HepG2 (cell line): ENCODE data around the gene DTYMK. TPM values are rescaled to one million over a fixed set of nuclear protein-coding genes. Genes with fewer than 3 reads are reported as not detected.

Experiments used
- ATAC-seq: fragments of 200-7000 bp; cut with Tn5 transposase; 3 replicates; pipeline ENCODE4 v1.9.1; 2020; ENCODE audit warnings: mild to moderate bottlenecking, moderate library complexity
- BruUV-seq: library from RNA; stranded (reverse); fragments of 400-500 nt; replicated peaks from 2 replicates; lab custom pipeline; 2021; lab: Mats Ljungman, UMichigan
- CTCF ChIA-PET: fragments of 300-600 bp; formaldehyde crosslinking; extraction: SDS; loops from one replicate; lab custom pipeline; 2021; ENCODE audit warnings: low total read pairs, inconsistent platforms, low intra/inter-chr PET ratio; lab: Yijun Ruan, JAX
- POLR2A ChIA-PET: fragments of 350-600 bp; sonication (Branson Sonifier 250); formaldehyde crosslinking; loops from one replicate; lab custom pipeline; 2020; ENCODE audit warnings: antibody characterized with exemption, inconsistent platforms; lab: Yijun Ruan, JAX
- DNase-seq: peaks from one replicate; pipeline ENCODE4 v3.0.0-alpha.2; 2015; ENCODE audit warnings: low spot score
- FAIRE-seq: peaks from 3 replicates; lab custom pipeline; 2011; peaks lifted over from hg19 to GRCh38; lab: Jason Lieb, UNC
- H2AFZ ChIP-seq: one replicate; pipeline ENCODE4 v1.6.1; 2011; ENCODE audit warnings: low read length, inconsistent platforms
- H3K27ac ChIP-seq: fragments of 300-600 bp; 3 replicates; pipeline ENCODE4 v1.8.0; 2011; ENCODE audit warnings: mixed run types, mild to moderate bottlenecking, mixed read lengths, low read length, inconsistent platforms; ENCODE audit not compliant: insufficient read depth; ENCODE audit errors: extremely low read length
- H3K27me3 ChIP-seq, 2 experiments: fragments of 200-600 bp in 1 of 2; 2 replicates in 1 of 2; 3 replicates in 1 of 2; pipeline versions ENCODE4 v1.6.0 to v1.8.0; 2011; ENCODE audit warnings: low read length in 2 of 2, mild to moderate bottlenecking in 2 of 2, moderate library complexity in 2 of 2, inconsistent platforms in 1 of 2; ENCODE audit not compliant: insufficient read depth in 2 of 2, control insufficient read depth in 1 of 2
- H3K36me3 ChIP-seq, 2 experiments: fragments of 200-600 bp in 1 of 2; replicated peaks in 1 of 2; 2 replicates in 1 of 2; 3 replicates in 1 of 2; pipeline versions ENCODE4 v1.5.1 to v1.8.0; 2011; ENCODE audit warnings: low read length in 2 of 2, inconsistent platforms in 1 of 2; ENCODE audit not compliant: insufficient read depth in 2 of 2, control insufficient read depth in 1 of 2
- H3K4me1 ChIP-seq: 2 replicates; pipeline ENCODE4 v1.5.1; 2012; ENCODE audit warnings: low read length, inconsistent platforms; ENCODE audit not compliant: insufficient read depth
- H3K4me2 ChIP-seq: 2 replicates; pipeline ENCODE4 v1.6.0; 2011; ENCODE audit warnings: low read depth, low read length, inconsistent platforms
- H3K4me3 ChIP-seq, 3 experiments: fragments of 200-600 bp in 1 of 3; sonication (generic), shearing (Covaris generic) in 1 of 3; replicated peaks in 1 of 3; 2 replicates each; pipeline ENCODE4 v1.5.1; 2011 to 2016; ENCODE audit warnings: low read length in 3 of 3, inconsistent platforms in 2 of 3, low read depth in 2 of 3, mild to moderate bottlenecking in 2 of 3, control low read depth in 1 of 3, mixed read lengths in 1 of 3; ENCODE audit not compliant: insufficient read depth in 1 of 3
- H3K79me2 ChIP-seq: one replicate; pipeline ENCODE4 v1.6.1; 2011; ENCODE audit warnings: low read length, inconsistent platforms; ENCODE audit not compliant: insufficient read depth
- H3K9ac ChIP-seq: 2 replicates; pipeline ENCODE4 v1.6.0; 2011; ENCODE audit warnings: mild to moderate bottlenecking, low read depth, low read length, inconsistent platforms; ENCODE audit not compliant: insufficient read depth
- H3K9me3 ChIP-seq: 2 replicates; pipeline ENCODE4 v1.5.1; 2012; ENCODE audit warnings: mild to moderate bottlenecking, low read length
- H4K20me1 ChIP-seq: 2 replicates; pipeline ENCODE4 v1.6.0; 2011; ENCODE audit warnings: inconsistent platforms, mild to moderate bottlenecking, low read length, moderate library complexity; ENCODE audit not compliant: insufficient read depth
- SALL1 ChIP-seq: sonication (generic); formaldehyde crosslinking; IDR thresholded peaks from 2 replicates; pipeline ENCODE4 v1.8.0; 2022; ENCODE audit warnings: mild to moderate bottlenecking, missing genetic modification reagents
- ZBTB1 ChIP-seq: sonication (generic); formaldehyde crosslinking; IDR thresholded peaks from 2 replicates; pipeline ENCODE4 v1.4.0; 2020; ENCODE audit warnings: missing genetic modification reagents, borderline replicate concordance
- ZFY ChIP-seq: sonication (generic); formaldehyde crosslinking; IDR thresholded peaks from 2 replicates; pipeline ENCODE4 v1.4.0; 2020; ENCODE audit warnings: missing genetic modification reagents
- ZNF333 ChIP-seq: sonication (generic); formaldehyde crosslinking; IDR thresholded peaks from 2 replicates; pipeline ENCODE4 v1.4.0; 2020; ENCODE audit warnings: mild to moderate bottlenecking, missing genetic modification reagents, borderline replicate concordance
- ZNF687 ChIP-seq: sonication (generic); formaldehyde crosslinking; IDR thresholded peaks from 2 replicates; pipeline ENCODE4 v1.5.1; 2020; ENCODE audit warnings: mild to moderate bottlenecking, missing genetic modification reagents, moderate library complexity
- ZNF788 ChIP-seq: sonication (generic); formaldehyde crosslinking; IDR thresholded peaks from 2 replicates; pipeline ENCODE4 v1.5.0; 2020; ENCODE audit warnings: mild to moderate bottlenecking, missing genetic modification reagents, borderline replicate concordance
- WGBS: methylation state at CpG from one replicate; pipeline ENCODE4 v1.1.6; 2017; ENCODE audit warnings: low lambda C conversion rate; 5-methylcytosine and 5-hydroxymethylcytosine counted together
- in situ Hi-C: cut with HindIII; loops from 2 replicates; pipeline ENCODE4 v1.10.0; 2017; ENCODE audit warnings: low pct_unique_long_range_greater_than_20kb; ENCODE audit not compliant: extremely low pct_ligation_motif_present
- intact Hi-C: fragments of 100-400 bp; cut with micrococcal nuclease; formaldehyde crosslinking; loops from one replicate; pipeline ENCODE4 v1.10.0; 2022; ENCODE audit not compliant: unreplicated experiment
- polyA plus RNA-seq, 8 experiments: library from polyadenylated mRNA; depleted of rRNA in 3 of 8; stranded (reverse) in 7 of 8; unstranded in 1 of 8; fragments of >200 nt; fragmentation: Illumina TruSeq in 4 of 8; extraction: Trizol in 4 of 8; gene quantifications; 2 replicates each; pipeline versions ENCODE4 v1.2.1 to v1.2.3, GENCODE V29; 2011 to 2016; ENCODE audit warnings: low read depth in 4 of 8, missing spikeins in 1 of 8, mixed read lengths in 1 of 8; ENCODE audit not compliant: insufficient read depth in 1 of 8
- total RNA-seq, 5 experiments: library from RNA; depleted of rRNA; stranded (reverse); fragments of >200 nt; fragmentation: Illumina TruSeq; extraction: Trizol; gene quantifications; 2 replicates each; pipeline ENCODE4 v1.2.3, GENCODE V29; 2016; ENCODE audit warnings: low read depth in 1 of 5

Gene DTYMK
- total and polyA plus RNA-seq, 2 of the 13 experiments (the other 11 are each of a cell fraction or from before 2014, with no cell fraction given), result 57.5 to 134 TPM

GRCh38 chr2:241652142-241652541 is 34.5 kb downstream of the DTYMK start (continued):
- no peak for TF ChIP-seq ZBTB1 (CRISPR knock-in tag)

DNA sequence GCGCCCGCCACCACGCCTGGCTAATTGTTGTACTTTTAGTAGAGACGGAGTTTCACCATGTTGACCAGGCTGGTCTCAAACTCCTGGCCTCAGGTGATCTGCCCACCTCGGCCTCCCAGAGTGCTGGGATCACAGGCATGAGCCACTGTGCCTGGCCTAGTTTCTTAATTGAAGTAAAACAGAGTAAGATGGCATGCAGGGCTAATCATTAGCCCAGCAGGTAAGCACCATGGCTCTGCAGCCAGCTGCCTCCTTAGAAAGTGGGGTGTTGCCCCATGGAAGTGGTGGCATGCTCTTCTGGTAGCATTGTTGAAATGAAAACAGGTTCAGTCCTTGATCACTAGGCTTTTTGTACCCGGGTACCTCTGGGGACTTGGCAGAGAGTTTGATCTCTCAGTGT is 36.7 kb downstream of the DTYMK start:
- FAIRE-seq (no peak), ATAC-seq (no peak), DNase-seq (no peak)
- Histone ChIP-seq H2AFZ (no peak overlapping the region), H4K20me1 (0 out of 2 replicates have a peak, but pooled peaks cover 4% of the 10 kb centered on the region), H3K36me3 (peaks cover 14 to 36% of the 10 kb centered on the region in 2 experiments), H3K4me1 (peaks cover 73% of the 10 kb centered on the region), H3K27me3 (no peaks in the 10 kb centered on the region), H3K9me3 (no peaks in the 10 kb centered on the region), H3K9ac (no peak overlapping the region), H3K4me2 (no peak overlapping the region), H3K27ac (peak overlapping the region; percentile 16), H3K4me3 (no peak overlapping the region), H3K79me2 (peaks cover 81% of the 10 kb centered on the region)
- in situ Hi-C loops (loop anchor here (25.0 kb wide), 1 partner anchor 788 kb away; the partner anchor contains the start of gene AGXT), intact Hi-C loops (loop anchor here (5.0 kb wide), 2 partner anchors 37 to 103 kb away; partner anchors contain the start of gene DTYMK)
- 98% methylated on average over 5 of the region's 6 CpGs for WGBS
- ChIA-PET CTCF (no interaction called here), POLR2A (no interaction called here)
- TF ChIP-seq SALL1 (CRISPR knock-in tag) (peak; percentile 14; the same call in 1 of the 2 replicates), ZFY (CRISPR knock-in tag) (0 out of 2 replicates have a peak, but pooled peaks have one; percentile 22), ZNF687 (peak; percentile 27; the same call in 1 of the 2 replicates), ZNF333 (CRISPR knock-in tag) (0 out of 2 replicates have a peak, but pooled peaks have one; percentile 24), ZNF788 (CRISPR knock-in tag) (no peak)
- BruUV-seq, result no TSS peak
